ENCODE measurements around the gene ELSPBP1.
"Not testable (repeated sequence)": the region's sequence is repeated elsewhere in the genome, so short reads cannot be mapped to it uniquely, and the experiment has no call there.

ELSPBP1 gene

GRCh38 chr19:48043675-48044258 is 49.3 kb downstream of the ELSPBP1 start, which contains the start of gene CABP5:
Gene CABP5, minus strand, starts transcription at chr19:48044079. Its CDS starts 157 bp downstream, at chr19:48043922.
- FAIRE-seq, result no peak

- no peak for FAIRE-seq
Measured at GRCh38 chr19:48044561-48044960, 50.1 kb downstream of the ELSPBP1 start.

DNA sequence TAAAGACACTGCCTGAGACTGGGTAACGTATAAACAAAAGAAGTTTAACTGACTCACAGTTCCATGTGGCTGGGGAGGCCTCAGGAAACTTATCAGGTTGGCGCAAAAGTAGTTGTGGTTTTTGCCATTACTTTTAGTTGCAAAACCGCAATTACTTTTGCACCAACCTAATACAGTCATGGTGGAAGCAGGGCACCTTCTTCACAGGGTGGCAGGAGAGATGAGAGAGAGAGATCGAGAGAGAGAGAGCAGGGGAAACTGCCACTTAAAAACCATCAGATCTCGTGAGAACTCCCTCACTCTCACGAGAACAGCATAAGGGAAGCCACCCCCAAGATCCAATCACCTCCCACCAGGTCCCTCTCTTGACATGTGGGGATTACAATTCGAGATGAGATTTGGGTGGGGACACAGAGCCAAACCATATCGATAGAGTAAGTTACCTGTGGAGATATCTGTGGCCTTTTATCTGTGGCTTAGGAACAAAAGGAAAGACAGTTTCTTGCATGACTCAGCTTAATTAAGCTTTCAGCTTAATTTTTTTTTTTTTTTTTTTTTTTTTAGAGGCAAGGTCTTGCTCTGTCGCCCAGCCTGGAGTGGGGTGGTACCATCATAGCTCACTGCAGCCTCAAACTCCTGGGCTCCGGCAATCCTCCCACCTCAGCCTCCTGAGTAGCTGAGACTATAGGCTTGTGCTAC is 57.1 kb downstream of the ELSPBP1 start:
- FAIRE-seq, result no peak

GRCh38 chr19:48053076-48053475 is 58.6 kb downstream of the ELSPBP1 start:
- FAIRE-seq, result no peak

- FAIRE-seq, result no peak
Measured at GRCh38 chr19:48053856-48054255, 59.4 kb downstream of the ELSPBP1 start.

GRCh38 chr19:48059331-48059730 is 64.9 kb downstream of the ELSPBP1 start:
- FAIRE-seq, result no peak

GRCh38 chr19:48060381-48060780 is 65.9 kb downstream of the ELSPBP1 start:
- no peak for FAIRE-seq

DNA sequence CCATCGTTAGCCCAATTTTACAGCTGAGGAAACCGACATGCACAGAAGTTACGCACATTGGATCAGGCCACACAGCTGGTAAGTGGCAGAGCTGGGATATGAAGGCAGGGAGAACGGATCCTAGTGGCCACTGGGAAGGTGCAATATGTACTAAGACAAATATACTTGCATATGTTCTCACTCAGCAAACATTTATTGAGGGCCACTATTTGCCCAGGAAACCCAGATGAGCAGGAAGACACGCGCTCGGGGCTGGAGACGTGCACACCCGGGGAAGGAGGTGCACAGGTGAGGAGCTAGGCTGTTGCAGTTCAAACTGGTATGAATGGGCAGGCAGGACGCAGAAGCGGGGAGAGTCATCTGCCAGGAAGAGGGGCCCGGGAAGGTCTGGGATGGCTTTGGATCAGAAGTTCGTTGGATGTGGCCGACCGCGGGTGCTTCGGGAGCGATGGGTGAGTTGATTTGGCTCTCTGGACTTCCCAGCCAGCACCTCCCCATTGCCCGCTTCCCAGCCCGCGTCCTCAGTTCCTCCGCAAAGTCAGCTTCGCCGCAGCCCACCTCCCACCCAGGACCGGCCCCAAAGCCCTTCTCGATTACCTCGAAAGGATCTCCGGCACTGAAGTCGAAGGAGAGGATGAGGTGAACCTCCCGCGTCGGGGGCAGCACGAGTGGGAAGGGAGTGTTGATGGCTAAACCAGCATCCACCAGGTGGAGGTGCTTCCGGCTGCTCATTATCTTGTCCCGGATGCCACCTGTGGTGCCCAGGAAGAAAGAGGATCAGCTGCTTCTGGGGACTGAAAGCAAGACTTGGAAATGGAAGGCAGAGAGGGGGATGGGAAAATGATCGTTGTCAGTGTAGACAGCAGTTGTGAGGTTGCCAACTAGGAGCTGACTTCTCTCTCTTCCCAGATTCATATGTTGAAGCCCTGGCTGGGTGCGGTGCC is 67.2 kb downstream of the ELSPBP1 start:
- FAIRE-seq, result no peak

DNA sequence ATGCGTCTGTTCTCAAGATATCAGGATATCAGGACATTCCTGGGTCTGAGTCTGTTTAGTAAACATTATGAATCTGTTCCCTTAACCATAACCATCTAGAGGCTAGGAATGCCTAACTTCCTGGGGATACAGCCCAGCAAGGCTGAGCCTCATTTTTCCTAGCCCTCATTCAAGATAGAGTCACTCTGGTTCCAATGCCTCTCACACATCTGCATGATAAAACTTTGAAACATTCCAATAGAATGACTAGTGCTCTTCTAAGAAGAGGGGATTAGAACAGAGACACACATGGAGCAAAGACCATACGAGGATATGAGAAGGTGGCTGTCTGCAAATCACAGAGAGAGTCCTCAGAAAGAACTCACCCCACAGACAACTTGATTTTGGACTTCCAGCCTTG is 70.1 kb downstream of the ELSPBP1 start:
- FAIRE-seq, result no peak

DNA sequence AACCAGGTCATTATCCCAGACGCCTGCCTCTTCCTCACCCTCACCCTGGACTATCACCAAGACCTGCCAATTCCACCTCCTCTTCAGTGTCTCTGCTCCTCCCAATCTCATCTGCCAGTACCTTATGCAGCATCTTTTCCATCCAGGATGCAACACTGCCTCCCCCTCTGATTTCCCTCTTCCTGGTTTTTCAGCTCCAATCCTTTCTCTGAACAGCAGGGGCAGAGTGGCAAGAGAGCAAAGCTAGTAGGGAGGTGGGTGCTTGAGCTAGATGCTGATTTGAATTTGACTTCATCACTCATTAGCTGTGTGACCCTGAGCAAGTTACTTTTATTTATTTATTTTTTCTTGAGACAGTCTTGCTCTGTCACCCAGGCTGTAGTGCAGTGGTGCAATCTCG is 75.0 kb downstream of the ELSPBP1 start:
- no peak for FAIRE-seq

DNA sequence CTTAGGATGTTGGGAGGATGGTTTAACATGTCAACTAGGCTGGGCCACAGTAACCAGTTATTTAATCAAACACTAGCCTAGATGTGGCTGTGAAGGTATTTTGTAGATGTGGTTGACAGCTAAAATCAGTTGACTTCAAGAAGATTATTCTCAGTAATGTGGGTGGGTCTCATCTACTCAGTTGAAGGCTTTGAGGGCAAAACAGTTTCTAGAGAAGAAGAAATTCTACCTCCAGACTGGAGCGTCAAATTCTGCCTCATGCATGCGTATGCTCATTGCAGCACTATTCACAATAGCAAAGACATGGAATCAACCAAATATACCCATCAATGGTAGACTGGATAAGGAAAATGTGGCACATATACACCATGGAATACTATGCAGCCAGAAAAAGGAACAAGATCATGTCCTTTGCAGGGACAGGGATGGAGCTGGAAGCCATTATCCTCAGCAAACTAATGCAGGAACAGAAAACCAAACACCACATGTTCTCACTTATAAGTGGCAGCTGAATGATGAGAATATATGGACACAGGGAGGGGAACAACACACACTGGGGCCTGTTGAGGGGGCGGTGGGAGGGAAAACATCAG is 75.8 kb downstream of the ELSPBP1 start:
- FAIRE-seq, result not testable (repeated sequence)
